Omental fat pad (tissue), 4 donors: ENCODE data around the gene ATF7IP2. TPM values are rescaled to one million over a fixed set of nuclear protein-coding genes. Genes with fewer than 3 reads are reported as not detected.
"Not testable (repeated sequence)": the region's sequence is repeated elsewhere in the genome, so short reads cannot be mapped to it uniquely, and the experiment has no call there.

Experiments used
- ATAC-seq: fragments of 150-250 bp; one replicate; pipeline ENCODE4 v1.9.1; 2016; ENCODE audit warnings: mild to moderate bottlenecking, moderate library complexity; ENCODE audit not compliant: low FRiP score
- DNase-seq: peaks from one replicate; pipeline ENCODE4 v3.0.0-alpha.2; 2019; ENCODE audit warnings: low spot score
- CTCF ChIP-seq, 3 donors: fragments of 450-650 bp; IDR thresholded peaks; one replicate each; pipeline ENCODE4 v1.5.1; 2016 to 2017; ENCODE audit warnings: antibody characterized with exemption in 3 of 3, mild to moderate bottlenecking in 3 of 3, moderate library complexity in 2 of 3
- total RNA-seq, 4 donors: library from RNA; depleted of rRNA; stranded (reverse); fragments of >200 nt; gene quantifications; one replicate each; pipeline ENCODE4 v1.1.0, GENCODE V29; 2016

Gene ATF7IP2
- total RNA-seq, 4 donors from 2014 or later: 11.3 to 16.4 (median 12.7) TPM

- no peak for TF ChIP-seq CTCF (IDR thresholded peaks at IDR 0.05)
- DNase-seq (no peak), ATAC-seq (no peak)
Measured at GRCh38 chr16:10441726-10442125, 55.9 kb downstream of the ATF7IP2 start.

- ATAC-seq: no peak
- no peak for TF ChIP-seq CTCF (IDR thresholded peaks at IDR 0.05)
- DNase-seq: no peak
Measured at GRCh38 chr16:10447289-10447688, 61.4 kb downstream of the ATF7IP2 start.

- not testable (repeated sequence) for DNase-seq, ATAC-seq
Measured at GRCh38 chr16:10452208-10453158, 66.6 kb downstream of the ATF7IP2 start.

GRCh38 chr16:10453159-10453510 lies 67.3 kb downstream of the ATF7IP2 start:
- TF ChIP-seq CTCF (IDR thresholded peaks at IDR 0.05): no peak
- DNase-seq: no peak
- ATAC-seq: no peak

GRCh38 chr16:10465821-10466220 lies 80.0 kb downstream of the ATF7IP2 start:
- no peak for TF ChIP-seq CTCF (IDR thresholded peaks at IDR 0.05)
- no peak for ATAC-seq
- DNase-seq: no peak

GRCh38 chr16:10466313-10466712 lies 80.5 kb downstream of the ATF7IP2 start:
- no peak for TF ChIP-seq CTCF (IDR thresholded peaks at IDR 0.05)
- ATAC-seq (no peak), DNase-seq (no peak)

- TF ChIP-seq CTCF (IDR thresholded peaks at IDR 0.05): no peak
- ATAC-seq (no peak), DNase-seq (no peak)
Measured at GRCh38 chr16:10466861-10467260, 81.0 kb downstream of the ATF7IP2 start.

- DNase-seq, ATAC-seq: not testable (repeated sequence)
Measured at GRCh38 chr16:10476636-10477035, 90.8 kb downstream of the ATF7IP2 start.
